DMS153 treated with DMSO at 0.1 percent for 48 hours (cell line): Measurements from ENCODE around the gene KIF11.

Experiments
- DNase-seq: peaks from one replicate; lab custom pipeline; 2025; ENCODE audit not compliant: unreplicated experiment; lab: John Stamatoyannopoulos, UW

KIF11 gene

DNA sequence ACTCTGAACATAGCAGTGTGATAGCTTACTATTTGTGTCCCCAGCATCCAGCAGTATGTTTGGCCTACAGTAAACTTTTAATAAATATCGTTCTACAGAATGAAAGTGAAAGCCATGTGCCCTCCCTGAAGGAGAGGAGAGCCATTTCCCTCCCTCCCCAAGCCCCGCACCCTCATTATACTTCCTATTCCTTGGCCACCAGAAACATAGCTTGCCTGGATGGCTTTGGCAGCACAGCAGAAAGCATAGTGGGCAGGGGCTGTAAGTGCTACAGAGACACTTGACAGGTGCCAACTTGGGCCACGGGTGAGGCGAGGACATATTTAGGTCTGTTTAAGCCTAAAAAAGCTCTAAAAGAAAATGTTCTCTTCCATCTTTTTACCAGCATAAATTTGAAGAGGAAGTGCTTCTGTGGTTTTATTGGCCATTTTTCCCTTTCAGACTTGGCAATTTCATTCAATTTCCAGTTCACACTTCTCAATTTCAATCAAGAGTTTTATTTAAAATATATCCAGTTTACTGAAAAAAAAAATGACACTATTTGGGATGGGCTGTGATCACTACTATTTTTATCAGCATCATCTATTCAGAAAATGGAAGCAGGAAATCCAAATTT lies 109.5 kb downstream of the KIF11 start:
- DNase-seq = no peak
